Measurements from ENCODE around the gene FOS. TPM values are rescaled to one million over a fixed set of nuclear protein-coding genes. Genes with fewer than 3 reads are reported as not detected.
"Not testable (repeated sequence)": the region's sequence is repeated elsewhere in the genome, so short reads cannot be mapped to it uniquely, and the experiment has no call there.

Gene FOS
- total and polyA plus RNA-seq, 4 donors, result 13.2 to 82.7 (median 20.0) TPM

GRCh38 chr14:75282170-75282554, 3.5 kb downstream of the FOS start:
- Histone ChIP-seq H3K27ac (ENCODE audit: low read depth in 1 of 2, low read length in 2 of 2) (no peak overlapping the region), H3K27me3 (ENCODE audit: control insufficient read depth in 4 of 4, insufficient read depth in 4 of 4, low read length in 3 of 4) (no peaks in the 10 kb centered on the region), H3K4me3 (ENCODE audit: low read depth in 1 of 3, low read length in 3 of 3) (no peak overlapping the region), H3K4me1 (ENCODE audit: control insufficient read depth in 4 of 4, insufficient read depth in 4 of 4, low read length in 3 of 4) (peaks cover 0 to 27% (median 14%) of the 10 kb centered on the region in 4 donors), H3K9me3 (ENCODE audit: control insufficient read depth in 4 of 4, low read length in 3 of 4) (no peaks in the 10 kb centered on the region), H3K9ac (ENCODE audit: low read depth in 1 of 2, low read length in 2 of 2) (no peak overlapping the region), H3K36me3 (ENCODE audit: control insufficient read depth in 4 of 4, insufficient read depth in 3 of 4, low read depth in 1 of 4, low read length in 3 of 4) (peaks cover 2 to 15% (median 12%) of the 10 kb centered on the region in 4 donors)
- no peak for DNase-seq (ENCODE audit: low spot score)
- WGBS, result 95% methylated on average over 4 of the region's 4 CpGs
- TF ChIP-seq FOXA1 (IDR thresholded peaks at IDR 0.05), result no peak
- no peak for TF ChIP-seq TAF1 (conservative IDR thresholded peaks at IDR 0.05)
- TF ChIP-seq HNF4G (IDR thresholded peaks at IDR 0.05), result no peak
- no peak for TF ChIP-seq REST (IDR thresholded peaks at IDR 0.05)
- no peak for TF ChIP-seq RXRA (IDR thresholded peaks at IDR 0.05)
- TF ChIP-seq EGR1 (IDR thresholded peaks at IDR 0.05; ENCODE audit: low read depth in 2 of 2), result no peak
- no peak for TF ChIP-seq HNF4A (conservative IDR thresholded peaks at IDR 0.05)
- no peak for TF ChIP-seq JUND (IDR thresholded peaks at IDR 0.05)
- no peak for TF ChIP-seq RAD21 (IDR thresholded peaks at IDR 0.05)
- TF ChIP-seq, protein P1, sequence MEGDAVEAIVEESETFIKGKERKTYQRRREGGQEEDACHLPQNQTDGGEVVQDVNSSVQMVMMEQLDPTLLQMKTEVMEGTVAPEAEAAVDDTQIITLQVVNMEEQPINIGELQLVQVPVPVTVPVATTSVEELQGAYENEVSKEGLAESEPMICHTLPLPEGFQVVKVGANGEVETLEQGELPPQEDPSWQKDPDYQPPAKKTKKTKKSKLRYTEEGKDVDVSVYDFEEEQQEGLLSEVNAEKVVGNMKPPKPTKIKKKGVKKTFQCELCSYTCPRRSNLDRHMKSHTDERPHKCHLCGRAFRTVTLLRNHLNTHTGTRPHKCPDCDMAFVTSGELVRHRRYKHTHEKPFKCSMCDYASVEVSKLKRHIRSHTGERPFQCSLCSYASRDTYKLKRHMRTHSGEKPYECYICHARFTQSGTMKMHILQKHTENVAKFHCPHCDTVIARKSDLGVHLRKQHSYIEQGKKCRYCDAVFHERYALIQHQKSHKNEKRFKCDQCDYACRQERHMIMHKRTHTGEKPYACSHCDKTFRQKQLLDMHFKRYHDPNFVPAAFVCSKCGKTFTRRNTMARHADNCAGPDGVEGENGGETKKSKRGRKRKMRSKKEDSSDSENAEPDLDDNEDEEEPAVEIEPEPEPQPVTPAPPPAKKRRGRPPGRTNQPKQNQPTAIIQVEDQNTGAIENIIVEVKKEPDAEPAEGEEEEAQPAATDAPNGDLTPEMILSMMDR (IDR thresholded peaks at IDR 0.05; ENCODE audit: low read depth, low read length, missing input control), result no peak
- TF ChIP-seq SP1 (IDR thresholded peaks at IDR 0.05), result no peak
- no peak for TF ChIP-seq GABPA (IDR thresholded peaks at IDR 0.05 in 1 of 2, conservative IDR thresholded peaks at IDR 0.05 in 1 of 2)
- TF ChIP-seq YY1 (IDR thresholded peaks at IDR 0.05), result no peak
- TF ChIP-seq, protein P2, sequence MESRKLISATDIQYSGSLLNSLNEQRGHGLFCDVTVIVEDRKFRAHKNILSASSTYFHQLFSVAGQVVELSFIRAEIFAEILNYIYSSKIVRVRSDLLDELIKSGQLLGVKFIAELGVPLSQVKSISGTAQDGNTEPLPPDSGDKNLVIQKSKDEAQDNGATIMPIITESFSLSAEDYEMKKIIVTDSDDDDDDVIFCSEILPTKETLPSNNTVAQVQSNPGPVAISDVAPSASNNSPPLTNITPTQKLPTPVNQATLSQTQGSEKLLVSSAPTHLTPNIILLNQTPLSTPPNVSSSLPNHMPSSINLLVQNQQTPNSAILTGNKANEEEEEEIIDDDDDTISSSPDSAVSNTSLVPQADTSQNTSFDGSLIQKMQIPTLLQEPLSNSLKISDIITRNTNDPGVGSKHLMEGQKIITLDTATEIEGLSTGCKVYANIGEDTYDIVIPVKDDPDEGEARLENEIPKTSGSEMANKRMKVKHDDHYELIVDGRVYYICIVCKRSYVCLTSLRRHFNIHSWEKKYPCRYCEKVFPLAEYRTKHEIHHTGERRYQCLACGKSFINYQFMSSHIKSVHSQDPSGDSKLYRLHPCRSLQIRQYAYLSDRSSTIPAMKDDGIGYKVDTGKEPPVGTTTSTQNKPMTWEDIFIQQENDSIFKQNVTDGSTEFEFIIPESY (IDR thresholded peaks at IDR 0.05), result no peak
- no peak for TF ChIP-seq MAX (IDR thresholded peaks at IDR 0.05)

DNA sequence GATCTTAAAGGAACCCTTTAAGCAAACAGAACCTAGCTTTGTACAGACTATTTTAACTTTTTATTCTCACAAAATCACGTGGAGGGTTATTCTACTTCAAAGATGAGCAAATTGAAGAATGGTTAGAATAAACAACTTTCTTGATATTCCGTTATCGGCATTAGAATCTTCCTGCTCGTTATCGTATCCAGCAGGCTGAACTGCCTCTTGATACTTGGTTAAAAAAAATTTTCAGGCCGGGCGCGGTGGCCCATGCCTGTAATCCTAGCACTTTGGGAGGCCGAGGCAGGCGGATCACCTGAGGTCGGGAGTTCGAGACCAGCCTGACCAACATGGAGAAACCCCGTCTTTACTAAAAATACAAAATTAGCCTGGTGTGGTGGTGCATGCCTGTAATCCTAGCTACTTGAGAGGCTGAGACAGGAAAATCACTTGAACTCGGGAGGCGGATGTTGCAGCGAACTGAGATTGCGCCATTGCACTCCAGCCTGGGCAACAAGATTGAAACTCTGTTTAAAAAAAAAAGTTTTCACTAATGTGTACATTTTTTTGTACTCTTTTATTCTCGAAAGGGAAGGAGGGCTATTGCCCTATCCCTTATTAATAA, 4.0 kb downstream of the FOS start:
- WGBS, result 87% methylated on average over 18 of the region's 18 CpGs
- not testable (repeated sequence) for H3K4me3 ChIP-seq (ENCODE audit: low read depth in 1 of 3, low read length in 3 of 3); H3K9me3 ChIP-seq (ENCODE audit: control insufficient read depth in 4 of 4, low read length in 3 of 4); H3K9ac ChIP-seq (ENCODE audit: low read depth in 1 of 2, low read length in 2 of 2); DNase-seq (ENCODE audit: low spot score); H3K27me3 ChIP-seq (ENCODE audit: control insufficient read depth in 4 of 4, insufficient read depth in 4 of 4, low read length in 3 of 4)
- peaks cover 0 to 27% (median 14%) of the 10 kb centered on the region in 4 donors for H3K4me1 ChIP-seq (ENCODE audit: control insufficient read depth in 4 of 4, insufficient read depth in 4 of 4, low read length in 3 of 4)
- H3K36me3 ChIP-seq (ENCODE audit: control insufficient read depth in 4 of 4, insufficient read depth in 3 of 4, low read depth in 1 of 4, low read length in 3 of 4), result peaks cover 2 to 15% (median 12%) of the 10 kb centered on the region in 4 donors
- H3K27ac ChIP-seq (ENCODE audit: low read depth in 1 of 2, low read length in 2 of 2), result peak overlapping the region; percentile 22 to 57

All from liver (tissue), 9 donors.